Loucy (cell line): ENCODE results near the gene FAM217B.

Experiments used
- EZH2phosphoT487 ChIP-seq: fragments of 200-600 bp; IDR thresholded peaks from 2 replicates; pipeline ENCODE4 v1.6.1; 2018; ENCODE audit warnings: antibody characterized with exemption, mild to moderate bottlenecking, moderate library complexity, borderline replicate concordance
- TF ChIP-seq, protein P1 (sequence below): fragments of 200-600 bp; sonication (generic); conservative IDR thresholded peaks from 2 replicates; pipeline ENCODE4 v1.5.1; 2014; ENCODE audit warnings: mild to moderate bottlenecking, antibody characterized with exemption, low read length

DNA sequence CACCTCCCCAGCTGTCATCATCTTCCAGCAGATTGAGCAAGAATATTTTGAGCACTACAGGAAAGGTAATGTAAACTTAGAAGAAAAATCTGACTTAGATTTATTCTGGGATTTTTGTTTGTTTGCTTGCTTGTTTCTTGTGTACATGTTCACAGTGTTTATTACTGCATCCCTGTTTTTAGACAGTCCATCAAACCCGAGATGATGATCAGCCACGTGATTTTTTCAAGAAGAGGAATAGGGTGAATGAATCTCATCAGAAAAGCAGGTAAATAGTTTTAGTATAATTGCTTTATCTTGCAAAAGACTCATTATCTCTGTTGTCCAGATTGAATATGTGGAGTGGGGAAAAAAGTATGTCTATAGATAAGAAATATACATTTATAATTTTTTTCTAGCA, 2.1 kb downstream of the FAM217B start:
- TF ChIP-seq, protein P1, sequence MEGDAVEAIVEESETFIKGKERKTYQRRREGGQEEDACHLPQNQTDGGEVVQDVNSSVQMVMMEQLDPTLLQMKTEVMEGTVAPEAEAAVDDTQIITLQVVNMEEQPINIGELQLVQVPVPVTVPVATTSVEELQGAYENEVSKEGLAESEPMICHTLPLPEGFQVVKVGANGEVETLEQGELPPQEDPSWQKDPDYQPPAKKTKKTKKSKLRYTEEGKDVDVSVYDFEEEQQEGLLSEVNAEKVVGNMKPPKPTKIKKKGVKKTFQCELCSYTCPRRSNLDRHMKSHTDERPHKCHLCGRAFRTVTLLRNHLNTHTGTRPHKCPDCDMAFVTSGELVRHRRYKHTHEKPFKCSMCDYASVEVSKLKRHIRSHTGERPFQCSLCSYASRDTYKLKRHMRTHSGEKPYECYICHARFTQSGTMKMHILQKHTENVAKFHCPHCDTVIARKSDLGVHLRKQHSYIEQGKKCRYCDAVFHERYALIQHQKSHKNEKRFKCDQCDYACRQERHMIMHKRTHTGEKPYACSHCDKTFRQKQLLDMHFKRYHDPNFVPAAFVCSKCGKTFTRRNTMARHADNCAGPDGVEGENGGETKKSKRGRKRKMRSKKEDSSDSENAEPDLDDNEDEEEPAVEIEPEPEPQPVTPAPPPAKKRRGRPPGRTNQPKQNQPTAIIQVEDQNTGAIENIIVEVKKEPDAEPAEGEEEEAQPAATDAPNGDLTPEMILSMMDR = no peak
- no peak for TF ChIP-seq EZH2phosphoT487
